HFFc6 (cell line): ENCODE data around the gene PTCSC3. TPM values are rescaled to one million over a fixed set of nuclear protein-coding genes. Genes with fewer than 3 reads are reported as not detected.
"Not testable (repeated sequence)": the region's sequence is repeated elsewhere in the genome, so short reads cannot be mapped to it uniquely, and the experiment has no call there.

Experiments used
- DNase-seq: peaks from one replicate; pipeline ENCODE4 v3.0.0-alpha.2; 2018
- H3K27ac Mint-ChIP-seq: 2 replicates; pipeline ENCODE4 v1.8.0; 2020; ENCODE audit warnings: mild to moderate bottlenecking, mixed read lengths
- H3K27me3 Mint-ChIP-seq: 2 replicates; pipeline ENCODE4 v1.8.0; 2021; ENCODE audit warnings: mild to moderate bottlenecking, moderate library complexity, mixed read lengths; ENCODE audit not compliant: insufficient read depth
- H3K36me3 Mint-ChIP-seq: 2 replicates; pipeline ENCODE4 v1.8.0; 2021; ENCODE audit warnings: low read depth, mixed read lengths
- H3K4me1 Mint-ChIP-seq: 2 replicates; pipeline ENCODE4 v1.8.0; 2020; ENCODE audit warnings: low read depth, mixed read lengths
- H3K4me3 Mint-ChIP-seq: 2 replicates; pipeline ENCODE4 v1.8.0; 2020; ENCODE audit warnings: mild to moderate bottlenecking, moderate library complexity, mixed read lengths
- H3K9me3 Mint-ChIP-seq: 2 replicates; pipeline ENCODE4 v1.8.0; 2020; ENCODE audit warnings: mild to moderate bottlenecking, mixed read lengths
- total RNA-seq, 6 experiments: library from RNA; stranded (reverse); fragmentation: NEBNext Ultra II Directional; extraction: Animal tissue kit (Norgen Biotek cat#: 25700); gene quantifications; 2 replicates in 1 of 6; 3 replicates in 5 of 6; pipeline ENCODE4 v1.2.3, GENCODE V29; 2021
- TF ChIP-seq, protein P1 (sequence below): fragments of 200-600 bp; sonication (generic); IDR thresholded peaks from 2 replicates; pipeline ENCODE4 v1.5.0; 2021; ENCODE audit warnings: antibody characterized with exemption, mild to moderate bottlenecking

The PTCSC3 gene
- total RNA-seq, 6 experiments from 2014 or later: not detected

DNA sequence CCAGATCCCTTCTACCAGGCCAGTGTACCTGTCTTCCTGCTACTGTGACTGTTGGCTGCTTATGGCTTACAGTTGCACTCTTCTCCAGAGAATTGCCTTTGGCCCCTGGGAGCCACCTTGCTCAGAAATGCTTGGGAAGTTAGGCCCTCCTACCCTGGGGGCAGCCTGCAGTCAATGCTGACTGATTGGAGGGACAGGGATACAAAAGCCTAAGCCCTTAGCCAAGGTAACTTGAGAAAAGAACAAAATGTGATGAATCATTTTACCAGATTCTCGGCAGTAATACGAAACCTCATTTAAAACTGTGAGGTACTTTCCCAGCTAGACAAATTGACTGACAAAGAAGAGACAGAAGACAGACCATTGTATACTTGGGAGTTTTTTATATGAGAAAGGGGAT, 47.3 kb downstream of the PTCSC3 start:
- TF ChIP-seq, protein P1, sequence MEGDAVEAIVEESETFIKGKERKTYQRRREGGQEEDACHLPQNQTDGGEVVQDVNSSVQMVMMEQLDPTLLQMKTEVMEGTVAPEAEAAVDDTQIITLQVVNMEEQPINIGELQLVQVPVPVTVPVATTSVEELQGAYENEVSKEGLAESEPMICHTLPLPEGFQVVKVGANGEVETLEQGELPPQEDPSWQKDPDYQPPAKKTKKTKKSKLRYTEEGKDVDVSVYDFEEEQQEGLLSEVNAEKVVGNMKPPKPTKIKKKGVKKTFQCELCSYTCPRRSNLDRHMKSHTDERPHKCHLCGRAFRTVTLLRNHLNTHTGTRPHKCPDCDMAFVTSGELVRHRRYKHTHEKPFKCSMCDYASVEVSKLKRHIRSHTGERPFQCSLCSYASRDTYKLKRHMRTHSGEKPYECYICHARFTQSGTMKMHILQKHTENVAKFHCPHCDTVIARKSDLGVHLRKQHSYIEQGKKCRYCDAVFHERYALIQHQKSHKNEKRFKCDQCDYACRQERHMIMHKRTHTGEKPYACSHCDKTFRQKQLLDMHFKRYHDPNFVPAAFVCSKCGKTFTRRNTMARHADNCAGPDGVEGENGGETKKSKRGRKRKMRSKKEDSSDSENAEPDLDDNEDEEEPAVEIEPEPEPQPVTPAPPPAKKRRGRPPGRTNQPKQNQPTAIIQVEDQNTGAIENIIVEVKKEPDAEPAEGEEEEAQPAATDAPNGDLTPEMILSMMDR: no peak
- H3K36me3 Mint-ChIP-seq: 0 out of 2 replicates have a peak, but pooled peaks cover 5% of the 10 kb centered on the region
- no peak overlapping the region for H3K4me3 Mint-ChIP-seq
- DNase-seq: no peak
- no peak overlapping the region for H3K27ac Mint-ChIP-seq
- H3K9me3 Mint-ChIP-seq: peaks cover 41% of the 10 kb centered on the region
- no peaks in the 10 kb centered on the region for H3K4me1 Mint-ChIP-seq
- no peaks in the 10 kb centered on the region for H3K27me3 Mint-ChIP-seq

DNA sequence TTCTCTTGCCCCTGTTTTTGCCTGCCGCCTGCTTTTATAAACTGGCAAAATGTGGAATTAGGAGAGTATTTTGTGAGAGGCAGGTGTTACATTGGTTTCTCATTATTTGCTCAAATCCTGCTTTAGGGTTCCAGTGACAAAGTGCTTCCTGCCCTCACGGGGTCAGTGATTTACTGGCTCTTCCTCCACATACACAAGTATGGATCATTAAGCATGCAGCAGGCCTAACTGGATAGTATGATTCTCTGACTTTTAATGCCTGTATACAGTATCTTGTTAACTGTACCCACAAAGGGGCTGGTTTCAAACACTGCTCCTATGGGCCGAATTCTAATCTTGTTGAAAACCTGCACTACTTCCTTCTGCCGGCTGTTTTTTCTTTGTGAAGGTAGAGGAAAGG, 63.2 kb downstream of the PTCSC3 start:
- Mint-ChIP-seq H3K4me1 (no peaks in the 10 kb centered on the region), H3K36me3 (no peaks in the 10 kb centered on the region), H3K27me3 (no peaks in the 10 kb centered on the region), H3K27ac (no peak overlapping the region), H3K9me3 (0 out of 2 replicates have a peak, but pooled peaks cover 3% of the 10 kb centered on the region), H3K4me3 (no peak overlapping the region)
- no peak for DNase-seq
- TF ChIP-seq, protein P1: no peak

DNA sequence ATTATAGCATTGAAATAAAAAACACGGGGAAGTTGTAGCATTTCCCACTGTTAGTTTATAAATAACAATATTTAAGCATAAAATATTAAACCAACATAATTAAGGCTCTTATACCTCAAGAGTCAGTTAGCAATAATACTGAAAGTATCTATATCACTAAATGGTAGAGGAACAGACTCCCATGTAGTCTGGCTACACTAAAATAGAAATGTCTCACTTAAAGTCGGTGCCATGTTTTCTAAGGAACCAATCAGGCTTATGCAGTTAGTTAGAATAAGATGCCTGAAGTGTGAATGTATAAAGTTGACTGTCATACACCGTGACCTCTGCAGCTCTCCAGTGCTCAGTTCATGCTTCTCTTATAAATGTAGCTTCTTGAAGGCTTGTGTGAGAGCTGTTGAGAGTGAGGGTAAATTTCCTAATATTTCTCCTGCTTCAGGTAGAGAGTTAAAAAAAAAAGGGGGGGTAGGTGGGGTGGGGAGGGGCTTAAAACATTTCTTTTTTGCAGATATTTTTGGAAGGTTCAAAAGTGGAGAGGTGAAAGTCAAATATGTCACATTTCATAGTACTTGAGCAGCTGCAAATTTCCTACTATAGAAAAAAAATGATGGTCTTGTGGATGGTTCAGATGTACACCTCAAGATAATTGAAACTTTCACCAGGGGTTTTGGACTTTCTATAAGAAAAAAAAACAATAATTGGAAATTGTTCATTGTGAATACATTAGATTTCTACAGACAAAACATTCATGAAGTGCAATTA, 64.5 kb downstream of the PTCSC3 start:
- TF ChIP-seq, protein P1: no peak
- Mint-ChIP-seq H3K27ac (no peak overlapping the region), H3K4me1 (no peaks in the 10 kb centered on the region), H3K27me3 (no peaks in the 10 kb centered on the region; the same call in 1 of the 2 replicates), H3K9me3 (no peaks in the 10 kb centered on the region), H3K4me3 (no peak overlapping the region), H3K36me3 (no peaks in the 10 kb centered on the region)
- DNase-seq: no peak

DNA sequence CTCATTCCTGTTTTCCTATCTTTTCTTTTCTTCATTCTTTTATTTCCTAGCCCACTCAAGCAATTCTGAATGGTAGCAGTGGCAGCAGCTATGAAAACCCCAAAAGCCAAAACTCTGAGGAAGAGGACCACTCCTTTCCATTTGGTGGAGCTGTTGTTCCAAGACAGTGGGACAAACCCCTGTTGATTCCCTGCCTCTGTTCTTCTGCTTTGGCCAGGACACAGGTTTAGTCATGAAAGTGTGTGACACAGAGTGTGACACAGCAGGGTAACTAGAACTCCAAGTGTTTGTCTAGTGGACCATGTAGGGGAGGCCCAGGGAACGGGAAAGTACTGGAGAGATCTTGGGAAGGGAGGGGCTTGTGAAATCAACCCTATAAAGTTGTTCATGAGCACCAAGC, 71.1 kb downstream of the PTCSC3 start:
- Mint-ChIP-seq H3K9me3 (no peaks in the 10 kb centered on the region), H3K36me3 (no peaks in the 10 kb centered on the region), H3K27ac (no peak overlapping the region), H3K27me3 (peaks cover 1% of the 10 kb centered on the region; the same call in 1 of the 2 replicates), H3K4me1 (no peaks in the 10 kb centered on the region), H3K4me3 (no peak overlapping the region)
- TF ChIP-seq, protein P1: no peak
- DNase-seq: no peak

DNA sequence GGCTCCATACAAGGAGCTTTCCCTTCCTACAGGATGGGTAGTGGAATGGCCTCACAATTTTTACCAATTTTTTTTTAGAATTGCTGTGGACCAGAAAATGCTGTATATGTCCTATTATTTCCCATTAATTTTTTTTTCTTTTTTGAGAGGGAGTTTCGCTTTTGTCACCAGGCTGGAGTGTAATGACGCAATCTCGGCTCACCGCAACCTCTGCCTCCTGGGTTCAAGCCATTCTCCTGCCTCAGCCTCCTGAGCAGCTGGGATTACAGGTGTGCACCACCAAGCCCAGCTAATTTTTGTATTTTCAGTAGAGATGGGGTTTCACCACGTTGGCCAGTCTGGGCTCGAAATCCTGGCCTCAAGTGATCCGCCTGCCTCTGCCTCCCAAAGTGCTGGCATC, 72.3 kb downstream of the PTCSC3 start:
- not testable (repeated sequence) for H3K4me1 Mint-ChIP-seq, H3K27me3 Mint-ChIP-seq, H3K4me3 Mint-ChIP-seq, H3K36me3 Mint-ChIP-seq, H3K27ac Mint-ChIP-seq, H3K9me3 Mint-ChIP-seq, DNase-seq

DNA sequence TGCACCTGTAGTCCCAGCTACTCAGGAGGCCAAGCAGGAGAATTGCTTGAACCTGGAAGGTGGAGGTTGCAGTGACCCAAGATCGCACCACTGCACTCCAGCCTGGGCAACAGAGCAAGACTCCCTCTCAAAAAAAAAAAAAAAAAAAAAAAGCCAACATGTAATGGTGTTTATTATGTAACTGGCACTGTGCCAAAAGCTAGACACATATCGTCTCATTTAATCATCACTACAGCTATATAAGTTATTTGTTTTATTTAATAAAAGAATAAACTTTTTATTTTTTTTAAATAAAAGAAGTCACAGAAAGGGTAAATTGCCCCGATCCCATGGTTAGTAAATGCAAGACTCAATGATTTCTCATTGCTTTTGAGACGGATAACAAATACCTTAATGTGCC, 76.9 kb downstream of the PTCSC3 start:
- Mint-ChIP-seq H3K27me3 (peaks cover 7% of the 10 kb centered on the region; the same call in 1 of the 2 replicates), H3K9me3 (0 out of 2 replicates have a peak, but pooled peaks cover 4% of the 10 kb centered on the region), H3K4me3 (no peak overlapping the region), H3K36me3 (no peaks in the 10 kb centered on the region), H3K4me1 (no peaks in the 10 kb centered on the region), H3K27ac (no peak overlapping the region)
- no peak for DNase-seq
- TF ChIP-seq, protein P1: no peak
